OCI-LY1 (cell line): ENCODE results near the gene TUBGCP4.

ENCODE experiments used
- H2AFZ ChIP-seq: fragments of 200-600 bp; sonication (generic), shearing (Covaris generic); 2 replicates; pipeline ENCODE4 v1.6.0; 2014; ENCODE audit warnings: antibody characterized with exemption, mild to moderate bottlenecking, low read length
- H3F3A ChIP-seq: fragments of 200-600 bp; sonication (generic), shearing (Covaris generic); 2 replicates; pipeline ENCODE4 v1.6.0; 2014; ENCODE audit warnings: mild to moderate bottlenecking, antibody characterized with exemption, low read length, moderate library complexity; ENCODE audit not compliant: insufficient read depth
- H3K27ac ChIP-seq: fragments of 200-600 bp; sonication (generic); 2 replicates; pipeline ENCODE4 v1.5.1; 2014; ENCODE audit warnings: low read length, mixed run types, mild to moderate bottlenecking, low read depth; ENCODE audit not compliant: poor library complexity, severe bottlenecking
- H3K27me3 ChIP-seq: fragments of 200-600 bp; sonication (generic); 2 replicates; pipeline ENCODE4 v1.6.0; 2014; ENCODE audit warnings: antibody characterized with exemption, mild to moderate bottlenecking, low read length, moderate library complexity; ENCODE audit not compliant: insufficient read depth
- H3K36me3 ChIP-seq: fragments of 200-600 bp; sonication (generic); 2 replicates; pipeline ENCODE4 v1.6.1; 2014; ENCODE audit warnings: mild to moderate bottlenecking, antibody characterized with exemption, low read length, moderate library complexity, mixed read lengths; ENCODE audit not compliant: insufficient read depth
- H3K4me1 ChIP-seq: fragments of 200-600 bp; sonication (generic); 2 replicates; pipeline ENCODE4 v1.5.1; 2014; ENCODE audit warnings: mild to moderate bottlenecking, low read length, moderate library complexity; ENCODE audit not compliant: insufficient read depth, severe bottlenecking
- H3K4me2 ChIP-seq: fragments of 200-600 bp; sonication (generic), shearing (Covaris generic); 2 replicates; pipeline ENCODE4 v1.6.1; 2014; ENCODE audit warnings: low read length
- H3K4me3 ChIP-seq: fragments of 200-600 bp; sonication (generic); 2 replicates; pipeline ENCODE4 v1.5.1; 2014; ENCODE audit warnings: low read length, low read depth, mild to moderate bottlenecking, mixed read lengths; ENCODE audit not compliant: poor library complexity, severe bottlenecking
- H3K79me2 ChIP-seq: fragments of 200-600 bp; shearing (Covaris generic); 2 replicates; pipeline ENCODE4 v1.6.1; 2016; ENCODE audit warnings: mixed run types, low read length, mixed read lengths; ENCODE audit not compliant: insufficient read depth
- H3K9ac ChIP-seq: fragments of 200-600 bp; sonication (generic), shearing (Covaris generic); 2 replicates; pipeline ENCODE4 v1.6.1; 2014; ENCODE audit warnings: mild to moderate bottlenecking, low read length, mixed read lengths
- H3K9me2 ChIP-seq: fragments of 200-600 bp; sonication (generic), shearing (Covaris generic); 2 replicates; pipeline ENCODE4 v1.6.1; 2014; ENCODE audit warnings: low read depth, mild to moderate bottlenecking, low read length, mixed read lengths
- H3K9me3 ChIP-seq: fragments of 200-600 bp; shearing (Covaris generic); 2 replicates; pipeline ENCODE4 v1.6.1; 2014; ENCODE audit warnings: low read length, mixed read lengths
- H4K20me1 ChIP-seq: fragments of 200-600 bp; sonication (generic), shearing (Covaris generic); 2 replicates; pipeline ENCODE4 v1.6.0; 2016; ENCODE audit warnings: mild to moderate bottlenecking, low read length; ENCODE audit not compliant: insufficient read depth
- CTCF ChIP-seq: fragments of 200-600 bp; sonication (generic), shearing (Covaris generic); IDR thresholded peaks from 2 replicates; pipeline ENCODE4 v1.5.1; 2017; ENCODE audit warnings: mild to moderate bottlenecking, antibody characterized with exemption, low read length, moderate library complexity, mixed read lengths
- EZH2 ChIP-seq: fragments of 200-600 bp; sonication (generic), shearing (Covaris generic); IDR thresholded peaks from 2 replicates; pipeline ENCODE4 v1.8.0; 2017; ENCODE audit warnings: borderline replicate concordance, mixed run types, mild to moderate bottlenecking, antibody characterized with exemption, low read length, moderate library complexity, mixed read lengths

The TUBGCP4 gene

GRCh38 chr15:43433165-43433564 lies 62.3 kb downstream of the TUBGCP4 start:
- no peak overlapping the region for H2AFZ ChIP-seq
- TF ChIP-seq EZH2: no peak
- TF ChIP-seq CTCF: no peak
- no peaks in the 10 kb centered on the region for H3K79me2 ChIP-seq
- peaks cover 49% of the 10 kb centered on the region for H3K36me3 ChIP-seq
- H3K27ac ChIP-seq: no peak overlapping the region
- no peak overlapping the region for H3K4me3 ChIP-seq
- H3K27me3 ChIP-seq: no peaks in the 10 kb centered on the region
- no peaks in the 10 kb centered on the region for H4K20me1 ChIP-seq
- H3K4me1 ChIP-seq: peaks cover 8% of the 10 kb centered on the region
- H3K4me2 ChIP-seq: no peak overlapping the region
- no peaks in the 10 kb centered on the region for H3F3A ChIP-seq
- H3K9me3 ChIP-seq: no peaks in the 10 kb centered on the region
- no peak overlapping the region for H3K9ac ChIP-seq
- no peaks in the 10 kb centered on the region for H3K9me2 ChIP-seq

GRCh38 chr15:43433661-43434303 lies 62.9 kb downstream of the TUBGCP4 start:
- Histone ChIP-seq H2AFZ (no peak overlapping the region), H3K4me2 (no peak overlapping the region), H3K4me3 (no peak overlapping the region), H3F3A (peaks cover 3% of the 10 kb centered on the region; the same call in 1 of the 2 replicates), H4K20me1 (no peaks in the 10 kb centered on the region), H3K9me2 (no peaks in the 10 kb centered on the region), H3K9ac (no peak overlapping the region), H3K79me2 (no peaks in the 10 kb centered on the region), H3K9me3 (no peaks in the 10 kb centered on the region), H3K36me3 (peaks cover 50% of the 10 kb centered on the region), H3K4me1 (peaks cover 8% of the 10 kb centered on the region), H3K27ac (no peak overlapping the region), H3K27me3 (no peaks in the 10 kb centered on the region)
- TF ChIP-seq CTCF (no peak), EZH2 (no peak)

- Histone ChIP-seq H3K27ac (no peak overlapping the region), H2AFZ (no peak overlapping the region), H3K27me3 (no peaks in the 10 kb centered on the region), H3K79me2 (no peaks in the 10 kb centered on the region), H3K9me2 (no peaks in the 10 kb centered on the region), H3K4me2 (no peak overlapping the region), H3K4me1 (peaks cover 6% of the 10 kb centered on the region), H3K9ac (no peak overlapping the region), H3F3A (peaks cover 3% of the 10 kb centered on the region; the same call in 1 of the 2 replicates), H3K4me3 (no peak overlapping the region), H3K36me3 (peaks cover 50% of the 10 kb centered on the region), H4K20me1 (no peaks in the 10 kb centered on the region), H3K9me3 (no peaks in the 10 kb centered on the region)
- TF ChIP-seq EZH2 (no peak), CTCF (no peak)
Observed at GRCh38 chr15:43434446-43434845, 63.5 kb downstream of the TUBGCP4 start.
